A549 treated with AZD9567 at 1 μM for 4 hours (cell line): ENCODE results near the gene ZBTB8OS. TPM values are rescaled to one million over a fixed set of nuclear protein-coding genes. Genes with fewer than 3 reads are reported as not detected.

Source experiments
- total RNA-seq: library from RNA; stranded (reverse); fragments of 200-300 nt; extraction: Qiagen RNA extraction; gene quantifications from 5 replicates; pipeline ENCODE4 v1.2.3, GENCODE V29; 2022; ENCODE audit not compliant: insufficient read depth

ZBTB8OS gene
- 34.6 to 70.5 TPM (median 39.6 TPM) in 5 replicates for total RNA-seq

DNA sequence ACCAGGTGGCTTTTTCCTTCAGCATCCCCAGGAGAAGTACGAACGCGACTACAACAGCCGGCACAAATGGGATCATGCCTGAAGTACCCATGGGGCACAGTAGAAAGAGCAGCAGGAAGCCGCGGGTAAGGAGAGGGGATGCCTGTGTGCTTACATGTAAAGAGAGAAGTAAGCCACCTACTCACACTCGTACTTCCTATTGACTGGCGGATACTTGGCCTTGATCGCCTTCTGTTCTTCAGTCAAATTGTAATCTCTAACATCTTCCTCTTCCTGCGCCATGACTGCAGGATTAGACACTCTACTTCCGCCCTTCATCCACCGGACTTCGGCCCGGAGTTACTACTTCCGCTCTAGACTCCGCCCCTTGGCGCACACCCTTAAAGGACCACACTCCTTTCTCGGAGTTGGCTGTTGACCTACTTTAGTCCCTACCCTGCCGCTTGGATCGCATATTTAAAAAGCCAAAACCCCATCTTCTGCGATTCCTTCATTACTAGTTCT lies at the start of gene ZBTB8OS:
ZBTB8OS (minus strand) TSS at position 303 of the 504 bp plus-strand sequence; CDS start at position 282, 21 bp downstream.

DNA sequence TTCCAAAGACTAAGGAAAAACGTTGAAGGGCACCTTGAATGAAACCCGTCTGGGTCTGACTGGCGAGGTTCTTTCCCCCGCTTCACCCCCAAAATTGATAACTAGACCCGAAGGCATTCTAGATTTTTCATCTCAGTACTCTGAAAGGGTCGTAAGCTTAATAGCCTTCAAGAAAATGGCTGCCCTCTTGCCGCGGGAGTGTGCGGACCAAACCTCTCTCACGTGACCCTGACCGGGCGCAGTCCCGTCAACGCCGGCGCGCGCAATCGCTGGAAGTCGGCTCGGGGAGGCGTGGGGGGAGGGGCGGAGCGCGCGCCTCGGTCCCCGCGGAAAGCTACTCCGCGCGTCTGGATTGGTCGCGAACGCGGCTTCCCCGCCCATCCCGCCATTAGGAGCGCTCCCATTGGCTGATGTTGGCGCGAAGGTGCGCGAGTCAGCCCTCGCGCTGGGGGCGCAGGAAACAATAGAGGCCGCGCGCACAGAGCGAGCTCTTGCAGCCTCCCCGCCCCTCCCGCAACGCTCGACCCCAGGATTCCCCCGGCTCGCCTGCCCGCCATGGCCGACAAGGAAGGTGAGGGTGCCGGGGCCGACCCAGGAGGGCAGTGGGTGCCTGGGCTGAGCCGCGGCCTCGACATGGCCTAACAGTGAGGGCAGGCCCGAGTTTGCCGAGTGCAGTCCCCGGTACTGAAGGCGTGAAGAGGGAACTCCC lies 556 bp upstream of the ZBTB8OS start, which contains the start of gene RBBP4:
RBBP4 (plus strand) TSS at position 457 of the 709 bp plus-strand sequence; CDS start at position 556, 99 bp downstream.

Other genes starting within 250 kb of the ZBTB8OS start
- 0.01 TPM in 1 of 5 replicates, not detected in the others for gene ZBTB8B, start 185.5 kb downstream of the ZBTB8OS start, total RNA-seq
- 1.5 to 4.4 TPM (median 4.0 TPM) in 5 replicates for gene ZBTB8A, start 111.1 kb downstream of the ZBTB8OS start, total RNA-seq
- gene RBBP4, start 658 bp upstream of the ZBTB8OS start, total RNA-seq, result 67.8 to 113 TPM (median 71.0 TPM) in 5 replicates
- 9.1 to 13.2 TPM (median 10.7 TPM) in 5 replicates for gene SYNC, start 52.2 kb upstream of the ZBTB8OS start, total RNA-seq
- gene YARS1, start 166.8 kb upstream of the ZBTB8OS start, total RNA-seq, result 60.4 to 71.6 TPM (median 67.8 TPM) in 5 replicates
- 13.6 to 16.3 TPM (median 14.9 TPM) in 5 replicates for gene S100PBP, start 167.1 kb upstream of the ZBTB8OS start, total RNA-seq
- 0.23 to 0.45 TPM (median 0.28 TPM) in 4 of 5 replicates, not detected in the other for gene FNDC5, start 220.4 kb upstream of the ZBTB8OS start, total RNA-seq
- gene HPCA, start 235.9 kb upstream of the ZBTB8OS start, total RNA-seq, result 0.23 to 0.72 TPM (median 0.44 TPM) in 4 of 5 replicates, not detected in the other